SJSA1 (cell line): ENCODE data around the gene MAML2. TPM values are rescaled to one million over a fixed set of nuclear protein-coding genes. Genes with fewer than 3 reads are reported as not detected.

Source experiments
- DNase-seq, 2 experiments: peaks; one replicate each; pipeline ENCODE4 v3.0.0-alpha.2; 2015 to 2020; ENCODE audit warnings: low spot score in 2 of 2, low read depth in 1 of 2
- H3K27ac ChIP-seq: fragments of 250-450 bp; sonication (Bioruptor Pico); 2 replicates; pipeline ENCODE4 v1.5.1; 2020; ENCODE audit warnings: mild to moderate bottlenecking, moderate library complexity
- H3K27me3 ChIP-seq: fragments of 250-450 bp; sonication (Bioruptor Pico); replicated peaks from 2 replicates; pipeline ENCODE4 v1.5.1; 2020; ENCODE audit warnings: mild to moderate bottlenecking, moderate library complexity
- H3K36me3 ChIP-seq: fragments of 250-450 bp; sonication (Bioruptor Pico); 2 replicates; pipeline ENCODE4 v1.5.1; 2020; ENCODE audit warnings: mild to moderate bottlenecking
- H3K4me1 ChIP-seq: fragments of 250-450 bp; sonication (Bioruptor Pico); replicated peaks from 2 replicates; pipeline ENCODE4 v1.6.1; 2021; ENCODE audit warnings: mild to moderate bottlenecking
- H3K4me3 ChIP-seq: fragments of 250-450 bp; sonication (Bioruptor Pico); 2 replicates; pipeline ENCODE4 v1.5.1; 2020; ENCODE audit warnings: mild to moderate bottlenecking
- H3K9me3 ChIP-seq: fragments of 250-450 bp; sonication (Bioruptor Pico); replicated peaks from 2 replicates; pipeline ENCODE4 v1.5.1; 2020; ENCODE audit warnings: mild to moderate bottlenecking
- total RNA-seq: library from RNA; depleted of rRNA; stranded (reverse); fragments of >200 nt; shearing (Covaris generic); gene quantifications from 2 replicates; pipeline ENCODE4 v1.2.3, GENCODE V29; 2014; rRNA removed

The MAML2 gene
- 6.1 and 8.7 TPM in 2 replicates for total RNA-seq

- no peaks in the 10 kb centered on the region for H3K36me3 ChIP-seq
- peak; percentile 78 to 89 for DNase-seq
These were observed at the start of gene MAML2 for GRCh38 chr11:96342961-96343711. MAML2 (minus strand) TSS chr11:96343195; CDS start chr11:96341895, 1,300 bp downstream.

GRCh38 chr11:96391698-96392307, 48.8 kb upstream of the MAML2 start:
- peaks cover 14% of the 10 kb centered on the region for H3K36me3 ChIP-seq
- no peaks in the 10 kb centered on the region for H3K9me3 ChIP-seq
- no peak overlapping the region for H3K4me3 ChIP-seq
- no peak for DNase-seq
- peaks cover 3% of the 10 kb centered on the region; the same call in 1 of the 2 replicates for H3K4me1 ChIP-seq
- no peaks in the 10 kb centered on the region for H3K27me3 ChIP-seq
- H3K27ac ChIP-seq, result no peak overlapping the region

More at GRCh38 chr11:96342961-96343711, at the start of gene MAML2:
- no peaks in the 10 kb centered on the region for H3K27me3 ChIP-seq
- no peaks in the 10 kb centered on the region for H3K9me3 ChIP-seq
- peak within 1 kb of the TSS; percentile 68 for H3K27ac ChIP-seq
- H3K4me1 ChIP-seq, result peaks cover 38% of the 10 kb centered on the region
- H3K4me3 ChIP-seq, result peak within 1 kb of the TSS; percentile 54

DNA sequence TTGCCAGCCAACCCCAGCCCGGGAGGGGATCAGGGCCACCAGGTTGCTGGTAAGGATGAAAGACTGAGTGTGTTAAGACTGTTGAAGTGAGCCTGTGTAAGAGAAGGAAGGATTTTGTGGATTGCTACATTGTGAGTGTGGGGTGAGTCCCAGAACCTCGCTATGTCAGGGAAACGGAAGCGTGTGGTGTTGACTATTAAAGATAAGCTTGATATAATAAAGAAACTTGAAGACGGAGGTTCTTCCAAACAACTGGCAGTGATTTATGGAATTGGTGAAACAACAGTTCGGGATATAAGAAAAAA, 47.4 kb upstream of the MAML2 start:
- Histone ChIP-seq H3K27ac (peak overlapping the region; percentile 69), H3K9me3 (no peaks in the 10 kb centered on the region), H3K4me3 (peak overlapping the region; percentile 62), H3K36me3 (peaks cover 14% of the 10 kb centered on the region), H3K4me1 (peaks cover 3% of the 10 kb centered on the region; the same call in 1 of the 2 replicates), H3K27me3 (no peaks in the 10 kb centered on the region)
- no peak for DNase-seq

DNA sequence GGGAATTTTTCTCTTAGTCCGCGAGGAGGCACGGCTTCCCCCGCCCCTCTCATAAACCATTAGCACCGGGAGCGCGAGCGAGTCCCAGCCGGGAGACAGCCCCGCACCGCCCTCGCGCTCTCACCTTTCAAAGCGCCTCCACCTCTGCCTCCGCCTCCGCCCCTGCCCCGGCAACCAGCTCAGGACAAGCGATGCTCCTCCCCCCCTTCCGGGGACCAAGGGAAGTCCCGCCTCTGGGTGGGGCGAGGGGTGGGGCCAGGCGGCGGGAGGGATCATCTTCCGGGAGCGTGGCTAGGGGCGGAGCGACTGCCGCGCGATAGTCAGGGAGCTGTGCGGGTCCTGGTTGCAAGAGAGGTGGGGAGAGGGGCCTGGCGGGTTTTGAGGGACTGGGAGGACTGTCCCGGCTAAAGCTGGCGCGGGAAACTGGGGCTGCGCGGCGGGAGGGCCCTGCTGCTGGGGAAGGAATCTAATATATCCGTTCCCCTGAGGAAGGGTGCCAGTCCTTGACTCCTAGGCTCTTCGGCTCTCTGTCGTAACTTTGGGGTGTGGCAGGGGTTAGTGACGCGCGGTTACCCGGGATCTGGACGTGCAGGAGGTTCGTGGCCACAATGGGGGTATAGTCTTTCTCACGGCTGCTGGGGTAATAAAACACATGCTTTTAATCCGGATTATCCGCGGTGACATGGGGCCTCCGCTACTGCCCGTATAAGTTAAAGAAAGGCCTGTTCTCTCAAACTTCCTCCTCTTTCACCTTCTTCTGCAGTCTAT, 46.9 kb upstream of the MAML2 start, which contains the start of the genes CCDC82 and JRKL:
CCDC82 (minus strand) TSS at position 193 of the 768 bp plus-strand sequence. CDS start 5,165 bp downstream, outside the sequence.
JRKL (plus strand) TSS at position 294 of the 768 bp plus-strand sequence. CDS start 637 bp downstream, outside the sequence.
- peaks cover 14% of the 10 kb centered on the region for H3K36me3 ChIP-seq
- H3K4me3 ChIP-seq, result peak within 1 kb of the TSS; percentile 62
- peak within 1 kb of the TSS; percentile 69 for H3K27ac ChIP-seq
- H3K9me3 ChIP-seq, result no peaks in the 10 kb centered on the region
- DNase-seq, result peak; percentile 88 to 90
- no peaks in the 10 kb centered on the region for H3K27me3 ChIP-seq
- peaks cover 3% of the 10 kb centered on the region; the same call in 1 of the 2 replicates for H3K4me1 ChIP-seq

DNA sequence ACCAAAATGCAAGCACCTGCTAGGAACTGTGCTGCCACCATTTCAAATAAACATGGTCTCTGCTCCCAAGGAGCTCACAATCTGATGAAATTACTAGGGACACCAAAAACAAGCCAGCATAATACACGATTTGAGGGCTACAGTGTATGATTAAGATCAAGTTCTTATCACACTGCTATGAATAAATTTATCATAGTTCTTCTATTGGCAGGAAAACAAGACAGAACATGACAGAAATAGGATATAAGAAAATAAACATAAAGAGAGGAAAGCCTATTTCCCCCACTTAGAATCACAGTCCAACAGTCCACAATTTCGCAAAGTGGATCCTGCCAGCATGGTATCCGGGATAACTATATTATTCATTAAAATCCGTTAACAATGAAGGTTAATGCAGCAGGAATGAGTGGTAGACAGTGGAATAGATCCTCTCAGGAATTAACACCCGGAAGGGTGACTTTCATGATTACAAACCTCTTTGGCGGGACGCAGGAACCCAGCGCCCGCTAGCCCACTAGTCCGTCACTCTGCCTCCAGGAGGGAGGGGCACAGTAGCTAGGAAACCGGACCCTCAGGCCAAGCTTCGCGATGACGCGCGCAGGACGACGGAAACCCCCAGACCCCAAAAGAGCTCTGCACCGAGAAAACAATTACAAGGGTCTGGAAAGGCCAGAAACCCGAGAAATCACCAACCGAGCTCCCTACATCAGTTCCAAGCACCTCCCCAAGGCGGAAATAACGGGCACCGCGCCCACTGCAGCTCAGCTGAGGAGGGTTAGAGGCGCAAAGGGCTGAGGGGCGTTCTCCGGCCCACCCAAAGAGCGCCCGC, 46.1 kb upstream of the MAML2 start:
- Histone ChIP-seq H3K27me3 (no peaks in the 10 kb centered on the region), H3K9me3 (no peaks in the 10 kb centered on the region), H3K4me1 (peaks cover 3% of the 10 kb centered on the region; the same call in 1 of the 2 replicates), H3K27ac (peak overlapping the region; percentile 65), H3K4me3 (peak overlapping the region; percentile 62), H3K36me3 (peaks cover 14% of the 10 kb centered on the region)
- no peak for DNase-seq

- H3K27ac ChIP-seq, result no peak overlapping the region
- H3K27me3 ChIP-seq, result no peaks in the 10 kb centered on the region
- no peaks in the 10 kb centered on the region for H3K9me3 ChIP-seq
- H3K4me3 ChIP-seq, result no peak overlapping the region
- DNase-seq, result no peak
- H3K4me1 ChIP-seq, result no peaks in the 10 kb centered on the region
- H3K36me3 ChIP-seq, result peaks cover 14% of the 10 kb centered on the region
These were observed 42.2 kb upstream of the MAML2 start for GRCh38 chr11:96385187-96385586.

- Histone ChIP-seq H3K4me1 (no peaks in the 10 kb centered on the region), H3K27me3 (no peaks in the 10 kb centered on the region), H3K4me3 (no peak overlapping the region), H3K36me3 (peaks cover 15% of the 10 kb centered on the region), H3K27ac (no peak overlapping the region), H3K9me3 (no peaks in the 10 kb centered on the region)
- no peak for DNase-seq
These were observed 41.2 kb upstream of the MAML2 start for GRCh38 chr11:96384156-96384555.

DNA sequence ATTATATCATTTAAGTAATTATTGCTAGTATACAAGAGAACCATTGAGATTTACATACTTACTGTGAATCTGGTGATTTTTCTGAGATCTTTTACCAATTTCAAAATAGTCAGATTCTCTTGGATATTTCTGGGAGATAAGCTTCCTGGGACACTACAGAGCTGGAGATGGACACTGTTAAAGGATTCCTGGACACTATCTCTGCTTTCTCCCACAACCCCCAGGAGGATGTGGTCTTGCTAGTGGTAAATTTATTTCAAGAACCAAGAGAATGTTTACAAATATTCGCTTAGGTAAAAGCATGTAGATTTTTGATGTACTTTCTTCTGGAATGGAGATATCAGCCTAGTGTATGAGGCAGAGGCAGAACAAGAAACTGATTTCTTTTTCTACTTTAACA, 33.8 kb upstream of the MAML2 start:
- no peaks in the 10 kb centered on the region for H3K27me3 ChIP-seq
- peaks cover 11% of the 10 kb centered on the region for H3K36me3 ChIP-seq
- no peaks in the 10 kb centered on the region for H3K4me1 ChIP-seq
- H3K9me3 ChIP-seq, result no peaks in the 10 kb centered on the region
- DNase-seq, result no peak
- no peak overlapping the region for H3K4me3 ChIP-seq
- H3K27ac ChIP-seq, result no peak overlapping the region

- H3K4me1 ChIP-seq, result no peaks in the 10 kb centered on the region
- H3K27ac ChIP-seq, result no peak overlapping the region
- peaks cover 9% of the 10 kb centered on the region; the same call in 1 of the 2 replicates for H3K36me3 ChIP-seq
- H3K9me3 ChIP-seq, result no peaks in the 10 kb centered on the region
- DNase-seq, result no peak
- H3K4me3 ChIP-seq, result no peak overlapping the region
- no peaks in the 10 kb centered on the region for H3K27me3 ChIP-seq
These were observed 30.8 kb upstream of the MAML2 start for GRCh38 chr11:96373826-96374225.

DNA sequence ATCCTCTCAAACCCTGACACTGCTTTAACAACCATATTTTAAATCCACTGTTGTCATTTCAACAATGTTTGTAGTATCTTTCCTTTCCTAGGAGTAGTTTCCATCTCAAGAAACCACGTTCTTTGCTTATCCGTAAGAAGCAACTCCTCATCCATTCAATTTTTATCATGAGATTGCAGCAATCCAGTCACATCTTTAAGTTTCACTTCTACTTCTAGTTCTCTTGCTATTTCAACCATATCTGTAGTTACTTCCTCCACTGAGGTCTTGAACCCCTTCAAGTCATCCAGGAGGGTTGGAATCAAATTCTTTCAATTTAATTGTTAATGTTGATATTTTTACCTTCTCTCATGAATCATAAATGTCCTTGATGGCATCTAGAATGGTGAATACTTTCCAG, 24.3 kb upstream of the MAML2 start:
- Histone ChIP-seq H3K36me3 (peaks cover 18% of the 10 kb centered on the region), H3K27ac (no peak overlapping the region), H3K4me1 (no peaks in the 10 kb centered on the region), H3K27me3 (no peaks in the 10 kb centered on the region), H3K4me3 (no peak overlapping the region), H3K9me3 (no peaks in the 10 kb centered on the region)
- no peak for DNase-seq

DNA sequence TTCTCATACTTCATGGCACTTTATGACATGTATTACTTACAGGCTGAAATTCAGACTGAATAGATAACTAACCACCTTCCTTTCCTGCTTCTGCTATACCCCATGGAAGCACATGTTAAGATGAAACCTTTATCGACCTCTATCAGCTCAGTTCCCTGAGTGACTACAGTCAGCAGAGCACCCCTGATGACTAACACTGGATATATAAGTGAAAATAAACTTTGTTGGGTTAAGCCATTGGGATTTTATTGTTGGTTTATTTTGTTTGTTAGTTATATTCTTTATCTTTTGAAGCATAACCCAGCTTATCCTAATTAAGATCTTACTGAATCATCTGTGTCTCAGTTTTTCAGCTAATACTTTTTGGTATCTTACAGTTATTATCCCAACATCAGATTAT, 23.0 kb upstream of the MAML2 start:
- H3K27ac ChIP-seq, result no peak overlapping the region
- no peaks in the 10 kb centered on the region for H3K9me3 ChIP-seq
- DNase-seq, result no peak
- peaks cover 18% of the 10 kb centered on the region for H3K36me3 ChIP-seq
- H3K27me3 ChIP-seq, result no peaks in the 10 kb centered on the region
- H3K4me3 ChIP-seq, result no peak overlapping the region
- no peaks in the 10 kb centered on the region for H3K4me1 ChIP-seq

DNA sequence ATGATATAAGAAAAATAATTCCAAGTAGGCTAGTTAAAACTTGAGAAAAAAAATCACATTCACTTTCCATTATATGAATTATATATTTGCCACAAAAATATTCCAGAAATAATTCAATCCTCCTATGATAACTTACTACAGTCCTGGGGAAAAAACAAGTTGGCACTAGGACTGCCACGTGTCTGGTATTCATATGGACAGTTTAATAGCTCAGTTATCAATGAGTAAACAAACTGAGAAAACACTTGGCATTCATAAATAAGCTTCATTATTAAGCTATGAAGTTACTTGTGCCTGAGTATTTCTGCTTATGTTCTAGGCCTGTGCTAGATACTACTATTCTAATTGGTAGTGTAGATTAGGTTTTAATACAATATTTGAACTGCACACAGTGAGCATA, 22.5 kb upstream of the MAML2 start:
- Histone ChIP-seq H3K27me3 (no peaks in the 10 kb centered on the region), H3K27ac (no peak overlapping the region), H3K36me3 (peaks cover 14% of the 10 kb centered on the region), H3K4me1 (no peaks in the 10 kb centered on the region), H3K9me3 (no peaks in the 10 kb centered on the region), H3K4me3 (no peak overlapping the region)
- no peak for DNase-seq

GRCh38 chr11:96361778-96362177, 18.8 kb upstream of the MAML2 start:
- Histone ChIP-seq H3K36me3 (peaks cover 4% of the 10 kb centered on the region; the same call in 1 of the 2 replicates), H3K27me3 (no peaks in the 10 kb centered on the region), H3K4me3 (no peak overlapping the region), H3K4me1 (no peaks in the 10 kb centered on the region), H3K27ac (no peak overlapping the region), H3K9me3 (no peaks in the 10 kb centered on the region)
- DNase-seq, result no peak
